HL-60 (cell line): ENCODE measurements around the gene ZNF232.

Experiments
- POLR2AphosphoS5 ChIP-seq: IDR thresholded peaks from 2 replicates; pipeline ENCODE4 v1.6.1; 2012; ENCODE audit warnings: low read depth
- TF ChIP-seq, protein P1 (sequence below): IDR thresholded peaks from one replicate; pipeline ENCODE4 v1.5.1; 2011; ENCODE audit warnings: low read length, control low read depth, inconsistent platforms; ENCODE audit not compliant: insufficient read depth

DNA sequence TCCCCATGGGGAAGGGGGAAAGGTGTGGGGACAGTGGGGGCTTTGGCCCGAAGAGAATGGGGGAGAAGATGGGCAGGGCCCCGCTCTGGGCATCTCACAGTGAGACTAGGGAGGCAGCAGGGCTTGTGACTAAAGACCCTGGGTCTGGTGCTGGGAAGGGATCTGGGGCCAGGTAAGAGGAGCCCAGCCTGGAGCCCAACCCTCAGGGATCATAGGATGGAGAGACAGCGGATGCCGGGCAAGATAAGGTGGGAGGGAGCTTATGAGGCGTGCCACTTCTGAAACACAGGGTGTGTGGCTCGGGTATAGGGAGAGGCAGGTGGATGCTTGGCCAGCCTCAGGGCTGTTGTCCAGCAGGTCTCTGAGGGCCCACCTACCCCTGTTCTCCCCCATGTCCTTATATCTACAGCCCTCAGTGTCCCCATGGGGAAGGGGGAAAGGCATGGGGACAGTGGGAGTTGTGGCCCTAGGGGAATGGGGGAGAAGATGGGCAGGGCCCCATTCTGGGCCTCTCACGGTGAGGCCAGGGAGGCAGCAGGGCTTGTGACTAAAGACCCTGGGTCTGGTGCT lies 19.6 kb upstream of the ZNF232 start:
- TF ChIP-seq, protein P1, sequence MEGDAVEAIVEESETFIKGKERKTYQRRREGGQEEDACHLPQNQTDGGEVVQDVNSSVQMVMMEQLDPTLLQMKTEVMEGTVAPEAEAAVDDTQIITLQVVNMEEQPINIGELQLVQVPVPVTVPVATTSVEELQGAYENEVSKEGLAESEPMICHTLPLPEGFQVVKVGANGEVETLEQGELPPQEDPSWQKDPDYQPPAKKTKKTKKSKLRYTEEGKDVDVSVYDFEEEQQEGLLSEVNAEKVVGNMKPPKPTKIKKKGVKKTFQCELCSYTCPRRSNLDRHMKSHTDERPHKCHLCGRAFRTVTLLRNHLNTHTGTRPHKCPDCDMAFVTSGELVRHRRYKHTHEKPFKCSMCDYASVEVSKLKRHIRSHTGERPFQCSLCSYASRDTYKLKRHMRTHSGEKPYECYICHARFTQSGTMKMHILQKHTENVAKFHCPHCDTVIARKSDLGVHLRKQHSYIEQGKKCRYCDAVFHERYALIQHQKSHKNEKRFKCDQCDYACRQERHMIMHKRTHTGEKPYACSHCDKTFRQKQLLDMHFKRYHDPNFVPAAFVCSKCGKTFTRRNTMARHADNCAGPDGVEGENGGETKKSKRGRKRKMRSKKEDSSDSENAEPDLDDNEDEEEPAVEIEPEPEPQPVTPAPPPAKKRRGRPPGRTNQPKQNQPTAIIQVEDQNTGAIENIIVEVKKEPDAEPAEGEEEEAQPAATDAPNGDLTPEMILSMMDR, result no peak
- TF ChIP-seq POLR2AphosphoS5, result no peak
